ENCODE measurements around the gene DOK6. TPM values are rescaled to one million over a fixed set of nuclear protein-coding genes. Genes with fewer than 3 reads are reported as not detected.

Gene DOK6
- total and polyA plus RNA-seq, 9 of the 15 experiments (the other 6 are each of a cell fraction or from before 2014, with no cell fraction given): not detected

DNA sequence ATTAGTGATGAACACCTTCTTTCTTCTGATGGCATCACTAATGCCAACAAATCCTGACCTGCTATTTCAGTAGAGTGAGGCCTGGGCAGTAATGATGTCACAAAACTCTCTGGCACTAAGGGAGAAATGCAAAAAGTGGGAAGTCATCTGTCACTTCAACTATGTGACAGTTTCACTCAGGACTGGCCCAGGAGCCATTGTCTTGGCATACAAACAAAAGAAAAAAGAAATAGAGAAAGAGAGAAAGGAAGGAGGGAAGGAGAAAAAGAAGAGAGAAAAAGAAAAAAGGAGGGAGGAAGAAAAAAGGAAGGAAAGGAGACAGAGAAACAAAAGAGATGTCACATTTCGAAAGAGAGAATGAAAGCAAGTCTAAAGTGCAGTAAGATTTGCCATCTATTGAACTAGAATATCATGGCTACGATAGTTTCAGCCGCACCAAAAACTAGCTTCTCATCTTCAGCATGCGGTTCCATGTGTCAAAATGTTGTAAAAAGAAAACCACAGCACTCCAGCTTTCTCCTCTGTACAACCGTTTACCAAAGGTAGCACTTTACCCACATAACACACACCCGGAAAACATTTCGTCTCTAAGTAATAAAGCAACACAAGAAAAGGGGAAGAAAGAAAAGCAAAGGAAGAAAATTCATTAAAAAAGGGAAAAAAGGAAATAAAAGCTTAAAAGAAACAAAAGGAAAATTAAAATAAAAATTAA is 496.9 kb downstream of the DOK6 start:
- CTCF ChIA-PET (ENCODE audit: low intra/inter-chr PET ratio): no interaction called here
- Histone ChIP-seq H3K9me3 (replicated peaks; ENCODE audit: control insufficient read depth, insufficient read depth, low read depth, low read length) (no peaks in the 10 kb centered on the region), H3K27me3 (ENCODE audit: control insufficient read depth in 2 of 2, insufficient read depth in 2 of 2, low read length in 2 of 2) (no peaks in the 10 kb centered on the region), H3K27ac (ENCODE audit: extremely low read depth, low read depth, low read length) (no peak overlapping the region), H2AFZ (ENCODE audit: low read depth, low read length) (no peak overlapping the region), H3K9me1 (ENCODE audit: control insufficient read depth, insufficient read depth, low read length) (no peaks in the 10 kb centered on the region), H3K4me3 (no peak overlapping the region), H3K9ac (ENCODE audit: insufficient read depth in 1 of 2, low read depth in 2 of 2, low read length in 2 of 2) (no peak overlapping the region), H3K79me2 (ENCODE audit: control insufficient read depth, insufficient read depth, low read length) (no peaks in the 10 kb centered on the region), H4K20me1 (replicated peaks; ENCODE audit: control insufficient read depth, insufficient read depth, low read length) (no peaks in the 10 kb centered on the region), H3K4me1 (replicated peaks in 1 of 2; ENCODE audit: control insufficient read depth in 2 of 2, insufficient read depth in 2 of 2, low read length in 2 of 2) (no peaks in the 10 kb centered on the region), H3K4me2 (ENCODE audit: insufficient read depth, low read length) (no peak overlapping the region), H3K36me3 (ENCODE audit: control insufficient read depth, insufficient read depth, low read length) (no peaks in the 10 kb centered on the region)
- no TSS peak for BruUV-seq (replicated peaks)
- TF ChIP-seq PKNOX1 (IDR thresholded peaks at IDR 0.05): peak; percentile 7; the same call in 1 of the 2 replicates
- TF ChIP-seq ZNF512 (tag; IDR thresholded peaks at IDR 0.05): peak; percentile 35; the same call in 1 of the 2 replicates
- TF ChIP-seq MCM2 (IDR thresholded peaks at IDR 0.05; ENCODE audit: low read depth): no peak
- in situ Hi-C loops (cut with MboI): no loop called here
- FAIRE-seq: no peak
- intact Hi-C loops (cut with micrococcal nuclease): no loop called here
- no peak for ATAC-seq
- WGBS (ENCODE audit: insufficient coverage, low coverage, missing lambda C conversion rate): 22% methylated on average over 4 of the region's 7 CpGs
- POLR2A ChIA-PET: no interaction called here
- DNase-seq (ENCODE audit: extremely low read depth in 1 of 4, low spot score in 3 of 4): no peak
